GM19467 (cell line): Measurements from ENCODE around the gene GPR25.

Experiments used
- ATAC-seq: cut with Tn5 transposase; IDR thresholded peaks from one replicate; pipeline ENCODE4 v1.9.1; 2021; ENCODE audit warnings: mild to moderate bottlenecking, moderate library complexity; ENCODE audit not compliant: unreplicated experiment

Gene GPR25

GRCh38 chr1:200869753-200870391 is 2.9 kb upstream of the GPR25 start:
- peak; percentile 39 for ATAC-seq

- no peak for ATAC-seq
These were observed 412 bp downstream of the GPR25 start for GRCh38 chr1:200873116-200873670.

GRCh38 chr1:200873671-200874397 is 1.1 kb downstream of the GPR25 start:
- no peak for ATAC-seq

GRCh38 chr1:200874694-200875093 is 1.9 kb downstream of the GPR25 start:
- ATAC-seq = no peak

- no peak for ATAC-seq
These were observed 2.6 kb downstream of the GPR25 start for GRCh38 chr1:200875416-200875815.

GRCh38 chr1:200877010-200877409 is 4.2 kb downstream of the GPR25 start:
- no peak for ATAC-seq

GRCh38 chr1:200877839-200878551 is 5.2 kb downstream of the GPR25 start:
- peak; percentile 52 for ATAC-seq

- ATAC-seq = no peak
These were observed 7.4 kb downstream of the GPR25 start for GRCh38 chr1:200880212-200880611.

- ATAC-seq = no peak
These were observed 10.3 kb downstream of the GPR25 start for GRCh38 chr1:200883118-200883517.

- ATAC-seq = no peak
These were observed 13.0 kb downstream of the GPR25 start for GRCh38 chr1:200885623-200886402.

GRCh38 chr1:200886594-200886993 is 13.8 kb downstream of the GPR25 start:
- ATAC-seq = no peak

GRCh38 chr1:200887036-200887435 is 14.3 kb downstream of the GPR25 start:
- no peak for ATAC-seq

- no peak for ATAC-seq
These were observed 15.1 kb downstream of the GPR25 start for GRCh38 chr1:200887772-200888348.

GRCh38 chr1:200888349-200888838 is 15.6 kb downstream of the GPR25 start:
- peak; percentile 90 for ATAC-seq

- ATAC-seq = no peak
These were observed 16.8 kb downstream of the GPR25 start for GRCh38 chr1:200889571-200889970.

- ATAC-seq = no peak
These were observed 17.2 kb downstream of the GPR25 start for GRCh38 chr1:200890027-200890426.

- no peak for ATAC-seq
These were observed 18.3 kb downstream of the GPR25 start for GRCh38 chr1:200890818-200891773.

- no peak for ATAC-seq
These were observed 19.0 kb downstream of the GPR25 start for GRCh38 chr1:200891774-200892157.

GRCh38 chr1:200892546-200892945 is 19.8 kb downstream of the GPR25 start:
- no peak for ATAC-seq
